H9 (cell line): Measurements from ENCODE around the gene PRKAG1. TPM values are rescaled to one million over a fixed set of nuclear protein-coding genes. Genes with fewer than 3 reads are reported as not detected.
A peak's percentile ranks its signal among the peaks of the same experiment; 100 is the strongest.

Experiments used
- DNase-seq: peaks from one replicate; pipeline ENCODE4 v3.0.0-alpha.2; 2017
- H2AFZ ChIP-seq: one replicate; pipeline ENCODE4 v1.6.1; 2013; ENCODE audit warnings: mild to moderate bottlenecking, low read length, control low read depth, moderate library complexity
- H2AK5ac ChIP-seq: 2 replicates; pipeline ENCODE4 v1.6.1; 2013; ENCODE audit warnings: low read length, control low read depth, mixed read lengths; ENCODE audit not compliant: insufficient read length
- H2BK120ac ChIP-seq: one replicate; pipeline ENCODE4 v1.6.1; 2013; ENCODE audit warnings: low read depth, mild to moderate bottlenecking, low read length, control low read depth, inconsistent platforms; ENCODE audit not compliant: poor library complexity, severe bottlenecking
- H2BK12ac ChIP-seq: 2 replicates; pipeline ENCODE4 v1.6.1; 2013; ENCODE audit warnings: low read length, control low read depth, mixed read lengths, low read depth; ENCODE audit not compliant: insufficient read length
- H2BK15ac ChIP-seq: 2 replicates; pipeline ENCODE4 v1.6.1; 2013; ENCODE audit warnings: low read depth, low read length, control low read depth
- H2BK20ac ChIP-seq: one replicate; pipeline ENCODE4 v1.6.1; 2013; ENCODE audit warnings: low read depth, mild to moderate bottlenecking, low read length, control low read depth, inconsistent platforms; ENCODE audit not compliant: poor library complexity, severe bottlenecking
- H2BK5ac ChIP-seq: 2 replicates; pipeline ENCODE4 v1.6.1; 2013; ENCODE audit warnings: low read length, control low read depth, mixed read lengths; ENCODE audit not compliant: insufficient read length
- H3K14ac ChIP-seq: 2 replicates; pipeline ENCODE4 v1.6.1; 2013; ENCODE audit warnings: low read length, control low read depth; ENCODE audit not compliant: insufficient read depth
- H3K18ac ChIP-seq: 2 replicates; pipeline ENCODE4 v1.6.1; 2013; ENCODE audit warnings: low read depth, mild to moderate bottlenecking, mixed read lengths, low read length, control low read depth; ENCODE audit not compliant: insufficient read length
- H3K23ac ChIP-seq: 2 replicates; pipeline ENCODE4 v1.6.1; 2013; ENCODE audit warnings: low read length, control low read depth, mixed read lengths, low read depth; ENCODE audit not compliant: insufficient read length
- H3K23me2 ChIP-seq: 2 replicates; pipeline ENCODE4 v1.6.1; 2013; ENCODE audit warnings: low read depth, mild to moderate bottlenecking, mixed read lengths, low read length, control low read depth; ENCODE audit not compliant: insufficient read length, poor library complexity, severe bottlenecking
- H3K27ac ChIP-seq: 2 replicates; pipeline ENCODE4 v1.5.1; 2013; ENCODE audit warnings: low read length, control low read depth, mixed read lengths, low read depth; ENCODE audit not compliant: insufficient read length
- H3K27me3 ChIP-seq: 2 replicates; pipeline ENCODE4 v1.6.1; 2013; ENCODE audit warnings: low read length, control low read depth, inconsistent platforms; ENCODE audit not compliant: insufficient read depth
- H3K4ac ChIP-seq: 2 replicates; pipeline ENCODE4 v1.6.1; 2013; ENCODE audit warnings: low read depth, mild to moderate bottlenecking, control low read depth, inconsistent platforms, low read length, moderate library complexity
- H3K4me1 ChIP-seq: 2 replicates; pipeline ENCODE4 v1.6.1; 2013; ENCODE audit warnings: low read length, control low read depth, inconsistent platforms; ENCODE audit not compliant: insufficient read depth
- H3K4me2 ChIP-seq: 2 replicates; pipeline ENCODE4 v1.6.1; 2013; ENCODE audit warnings: low read length, control low read depth, mixed read lengths; ENCODE audit not compliant: insufficient read length, insufficient read depth
- H3K56ac ChIP-seq: 2 replicates; pipeline ENCODE4 v1.6.1; 2013; ENCODE audit warnings: low read depth, mild to moderate bottlenecking, mixed read lengths, low read length, control low read depth; ENCODE audit not compliant: insufficient read length
- H3K79me1 ChIP-seq: 2 replicates; pipeline ENCODE4 v1.6.1; 2013; ENCODE audit warnings: low read depth, mild to moderate bottlenecking, moderate library complexity, low read length, control low read depth, inconsistent platforms; ENCODE audit not compliant: insufficient read depth, poor library complexity, severe bottlenecking
- H3K79me2 ChIP-seq: 2 replicates; pipeline ENCODE4 v1.6.1; 2013; ENCODE audit warnings: low read length, control low read depth, inconsistent platforms; ENCODE audit not compliant: insufficient read depth
- H3K9ac ChIP-seq: 2 replicates; pipeline ENCODE4 v1.6.1; 2013; ENCODE audit warnings: low read length, control low read depth, mixed read lengths; ENCODE audit not compliant: insufficient read length; ENCODE audit errors: extremely low read depth
- H3K9me3 ChIP-seq: one replicate; pipeline ENCODE4 v1.6.1; 2013; ENCODE audit warnings: low read depth, low read length, inconsistent platforms; ENCODE audit not compliant: control insufficient read depth
- H3T11ph ChIP-seq: one replicate; pipeline ENCODE4 v1.6.1; 2013; ENCODE audit warnings: mild to moderate bottlenecking, low read length, control low read depth, inconsistent platforms
- H4K20me1 ChIP-seq: one replicate; pipeline ENCODE4 v1.6.1; 2013; ENCODE audit not compliant: control insufficient read depth, insufficient read length, insufficient read depth
- H4K5ac ChIP-seq: 2 replicates; pipeline ENCODE4 v1.6.1; 2013; ENCODE audit warnings: low read depth, mild to moderate bottlenecking, mixed read lengths, low read length, control low read depth; ENCODE audit not compliant: insufficient read length
- H4K8ac ChIP-seq: replicated peaks from 2 replicates; pipeline ENCODE4 v1.6.1; 2013; ENCODE audit warnings: low read length, control low read depth, mixed read lengths, low read depth; ENCODE audit not compliant: insufficient read length
- H4K91ac ChIP-seq: 2 replicates; pipeline ENCODE4 v1.6.1; 2013; ENCODE audit warnings: low read depth, mild to moderate bottlenecking, moderate library complexity, mixed read lengths, low read length, control low read depth; ENCODE audit not compliant: insufficient read length
- H3K27ac Mint-ChIP-seq, 3 experiments: 2 replicates in 2 of 3; 3 replicates in 1 of 3; pipeline ENCODE4 v1.8.0; 2020 to 2021; ENCODE audit warnings: mixed read lengths in 3 of 3, mild to moderate bottlenecking in 1 of 3, moderate library complexity in 1 of 3
- H3K27me3 Mint-ChIP-seq: 2 replicates; pipeline ENCODE4 v1.8.0; 2021; ENCODE audit warnings: low read depth, mild to moderate bottlenecking, moderate library complexity, mixed read lengths
- H3K36me3 Mint-ChIP-seq, 3 experiments: 2 replicates in 2 of 3; 3 replicates in 1 of 3; pipeline ENCODE4 v1.8.0; 2020 to 2021; ENCODE audit warnings: low read depth in 3 of 3, mixed read lengths in 3 of 3; ENCODE audit not compliant: insufficient read depth in 1 of 3
- H3K4me1 Mint-ChIP-seq, 2 experiments: 2 replicates each; pipeline ENCODE4 v1.8.0; 2020; ENCODE audit warnings: mixed read lengths in 2 of 2
- H3K4me3 Mint-ChIP-seq, 2 experiments: 2 replicates in 1 of 2; 3 replicates in 1 of 2; pipeline ENCODE4 v1.8.0; 2020 to 2021; ENCODE audit warnings: mild to moderate bottlenecking in 2 of 2, mixed read lengths in 2 of 2, moderate library complexity in 1 of 2
- H3K9me3 Mint-ChIP-seq, 2 experiments: 2 replicates in 1 of 2; 3 replicates in 1 of 2; pipeline ENCODE4 v1.8.0; 2020; ENCODE audit warnings: mild to moderate bottlenecking in 2 of 2, mixed read lengths in 2 of 2, moderate library complexity in 1 of 2
- CTCF ChIP-seq: fragments of 200-600 bp; sonication (generic); conservative IDR thresholded peaks from 3 replicates; pipeline ENCODE4 v1.8.0; 2021; ENCODE audit warnings: antibody characterized with exemption, mild to moderate bottlenecking
- WGBS: extraction: QIAGEN DNeasy Blood & Tissue Kit; methylation state at CpG from one replicate; pipeline ENCODE4 v1.1.7; 2013; ENCODE audit warnings: missing lambda C conversion rate, low lambda C conversion rate, mixed read lengths; ENCODE audit not compliant: insufficient read length; ENCODE audit errors: extremely low coverage; 5-methylcytosine and 5-hydroxymethylcytosine counted together
- total RNA-seq: library from RNA; stranded (reverse); gene quantifications from 2 replicates; pipeline ENCODE4 v1.2.1, GENCODE V29; 2021

Gene PRKAG1
- total RNA-seq, 1 experiment from 2014 or later: 34.8 TPM

GRCh38 chr12:48998497-48999353, 19.9 kb downstream of the PRKAG1 start:
- Histone ChIP-seq H3K79me2 (no peaks in the 10 kb centered on the region), H3K79me1 (no peaks in the 10 kb centered on the region), H3T11ph (no peak overlapping the region), H3K56ac (no peak overlapping the region), H3K9ac (no peak overlapping the region), H3K4me2 (peak overlapping the region; percentile 58), H4K91ac (no peak overlapping the region), H3K4ac (no peak overlapping the region), H3K4me1 (no peaks in the 10 kb centered on the region), H3K23ac (no peak overlapping the region), H4K5ac (no peak overlapping the region), H3K9me3 (no peaks in the 10 kb centered on the region), H4K8ac (no peak overlapping the region), H2BK15ac (no peak overlapping the region), H3K18ac (no peak overlapping the region), H2AK5ac (no peak overlapping the region), H2AFZ (no peak overlapping the region), H2BK20ac (no peak overlapping the region), H2BK5ac (no peak overlapping the region), H2BK120ac (no peak overlapping the region), H3K27me3 (peaks cover 45% of the 10 kb centered on the region; the same call in 1 of the 2 replicates), H3K14ac (no peak overlapping the region), H2BK12ac (no peak overlapping the region), H4K20me1 (no peaks in the 10 kb centered on the region), H3K27ac (no peak overlapping the region), H3K23me2 (peaks cover 27% of the 10 kb centered on the region)
- no CpG with 5 or more reads among the region's 48 CpGs for WGBS
- H3K27ac Mint-ChIP-seq: no peak overlapping the region
- H3K36me3 Mint-ChIP-seq: peaks cover 6 to 9% (median 7%) of the 10 kb centered on the region in 3 experiments; a peak in 4 of 7 replicates
- H3K27me3 Mint-ChIP-seq: peaks cover 78% of the 10 kb centered on the region
- H3K4me3 Mint-ChIP-seq: peak overlapping the region; percentile 56 to 80
- DNase-seq: peak; percentile 65
- peaks cover 13 to 36% of the 10 kb centered on the region in 2 experiments for H3K4me1 Mint-ChIP-seq
- H3K9me3 Mint-ChIP-seq: 0 out of 5 replicates have a peak, but pooled peaks cover 0 to 4% of the 10 kb centered on the region in 2 experiments
- TF ChIP-seq CTCF: no peak
